Stimulated activated CD4-positive, alpha-beta T cell treated with anti-CD3 and anti-CD28 coated beads, Interleukin-2, amount 100 ng/mL, for 4 hours (primary cell): Measurements from ENCODE around the gene SEMA3F.

Source experiments
- DNase-seq: peaks from one replicate; pipeline ENCODE4 v3.0.0-alpha.2; 2020; ENCODE audit warnings: low read depth

The SEMA3F gene

DNA sequence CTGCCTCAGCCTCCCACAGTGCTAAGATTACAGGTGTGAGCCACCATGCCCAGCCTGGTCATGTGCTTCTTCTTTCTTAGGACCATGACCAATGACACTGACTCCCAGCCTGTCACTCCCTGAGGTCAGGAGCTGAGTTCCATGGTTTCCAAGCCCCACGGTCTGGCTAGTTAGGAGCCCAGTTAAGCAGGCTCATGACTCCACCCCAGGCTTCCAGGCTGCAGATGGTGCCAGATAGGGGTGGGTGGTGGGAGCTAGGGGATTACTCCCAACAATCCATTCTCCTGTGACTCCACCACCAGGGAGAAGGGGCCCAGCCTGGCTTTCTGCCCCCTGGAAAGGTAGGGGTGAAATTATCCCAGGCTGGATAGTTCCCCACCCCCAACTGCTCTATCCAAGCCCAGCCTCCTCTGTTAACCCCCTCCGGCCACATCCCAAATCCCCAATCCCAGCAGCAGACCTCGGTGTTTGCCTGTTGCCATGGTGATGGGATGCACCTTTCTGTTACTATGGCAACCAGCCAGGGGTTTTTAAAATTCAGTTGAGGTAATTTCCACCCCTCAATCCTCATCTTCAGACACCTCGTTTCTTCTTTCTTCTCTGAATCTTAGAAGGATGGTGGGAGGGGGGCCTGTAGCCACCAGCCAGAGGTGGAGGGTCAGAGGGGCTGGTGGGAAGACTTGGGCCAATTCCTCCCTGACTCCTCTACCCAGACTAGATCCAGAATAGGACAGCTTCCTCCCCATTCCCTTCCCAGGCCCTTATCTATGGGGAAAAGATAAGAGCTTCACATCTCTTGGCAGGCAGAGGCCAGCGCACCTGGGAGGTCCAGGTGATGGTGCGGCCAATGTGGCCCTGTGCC, 22.5 kb upstream of the SEMA3F start:
- DNase-seq, result no peak

DNA sequence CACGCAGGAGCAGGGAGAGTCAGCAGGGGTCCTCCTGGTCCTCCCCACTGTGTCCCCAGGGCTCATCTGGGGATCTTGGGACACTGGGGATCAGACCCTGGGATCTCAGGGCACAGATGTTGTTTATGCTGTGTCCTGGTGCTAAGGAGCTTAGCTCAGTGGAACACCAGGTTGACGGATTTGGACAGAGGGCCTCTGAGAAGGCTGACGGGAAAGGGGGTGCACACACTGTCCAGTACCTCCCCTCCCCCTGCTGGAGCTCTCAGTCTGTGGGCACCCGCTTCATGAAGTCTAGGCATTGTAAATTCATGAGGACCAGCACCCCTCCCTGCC, 21.9 kb upstream of the SEMA3F start:
- no peak for DNase-seq

- no peak for DNase-seq
Measured at GRCh38 chr3:50134367-50134766, 20.8 kb upstream of the SEMA3F start.

DNA sequence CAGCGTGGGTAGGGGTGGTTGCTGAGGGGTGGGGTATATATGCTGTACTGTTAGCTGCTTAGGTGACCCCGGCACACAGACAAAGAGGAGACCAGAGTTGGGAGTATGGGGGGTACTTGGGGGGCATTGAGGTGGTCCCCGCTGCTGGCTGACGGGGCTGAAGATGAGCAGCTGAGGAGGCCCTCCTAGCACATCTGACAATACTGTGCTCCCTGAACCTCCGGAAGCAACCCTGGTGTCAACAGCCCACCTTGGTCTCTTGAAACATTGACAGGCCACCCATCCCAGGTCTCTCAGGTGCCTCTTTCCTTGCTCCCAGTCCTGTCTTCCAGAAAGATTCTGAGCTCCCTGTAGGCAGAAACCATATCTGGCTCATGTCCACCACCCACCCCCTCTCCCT, 19.2 kb upstream of the SEMA3F start:
- no peak for DNase-seq

GRCh38 chr3:50136714-50137405, 18.3 kb upstream of the SEMA3F start:
- no peak for DNase-seq

DNA sequence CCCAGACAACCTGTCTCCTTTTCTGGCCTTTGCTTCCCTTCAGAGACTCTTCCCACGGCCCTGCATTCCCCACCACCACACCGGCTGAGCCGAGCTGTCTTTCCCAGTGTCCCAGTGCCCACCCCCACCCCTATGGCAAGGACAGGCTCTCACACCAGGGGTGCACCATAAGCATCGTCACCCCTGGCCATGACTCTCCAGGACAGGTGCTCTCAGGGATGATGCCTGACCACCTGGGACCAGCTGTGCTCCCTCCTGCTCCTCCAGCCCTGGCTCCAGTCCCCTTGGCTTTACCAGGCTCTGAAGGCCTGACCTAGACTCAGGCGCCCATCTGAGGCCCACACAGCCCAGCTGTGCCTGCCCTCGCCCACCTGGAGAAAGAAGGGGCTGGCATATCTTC, 17.6 kb upstream of the SEMA3F start:
- no peak for DNase-seq

- no peak for DNase-seq
Measured at GRCh38 chr3:50138266-50139200, 16.6 kb upstream of the SEMA3F start.

DNA sequence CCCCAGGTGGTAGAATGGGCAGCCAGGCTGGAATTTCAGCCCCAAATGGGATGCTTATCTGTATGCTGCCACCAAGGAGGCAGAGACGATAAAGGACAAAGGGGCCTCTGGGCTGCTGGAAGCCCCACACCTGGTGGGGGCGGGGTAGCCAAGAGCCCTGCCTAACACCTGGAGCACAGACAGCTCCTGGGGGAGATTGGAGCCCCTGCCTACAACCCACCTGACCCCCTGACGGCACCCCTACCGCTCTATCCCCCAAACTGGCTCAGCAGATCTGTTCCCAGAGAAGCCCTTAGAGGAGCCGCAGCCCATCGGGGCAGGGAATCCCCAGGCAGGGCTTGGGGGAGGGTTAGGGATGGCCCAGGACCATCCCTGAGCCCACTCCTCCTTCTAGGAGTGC, 15.8 kb upstream of the SEMA3F start:
- DNase-seq, result no peak

- DNase-seq, result no peak
Measured at GRCh38 chr3:50139718-50140423, 15.3 kb upstream of the SEMA3F start.

DNA sequence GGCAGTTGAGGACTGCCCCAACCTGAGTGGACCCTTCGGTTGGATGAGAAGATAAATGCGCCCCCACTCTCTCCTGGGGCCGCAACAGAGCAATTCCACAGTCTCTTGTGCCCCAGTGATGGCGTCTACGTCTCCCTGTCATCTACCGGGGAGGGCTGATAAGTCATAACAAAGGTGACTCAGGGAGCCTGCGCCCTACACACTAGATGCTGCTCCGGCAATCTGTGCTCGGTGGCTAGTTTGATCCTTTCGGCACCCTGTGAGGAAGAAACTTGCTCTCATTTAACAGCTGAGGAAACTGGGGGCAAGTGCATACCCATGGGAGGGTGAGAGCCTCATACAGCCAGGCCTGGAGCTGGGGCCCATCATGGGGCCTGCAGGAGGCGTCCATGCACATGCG, 14.1 kb upstream of the SEMA3F start:
- no peak for DNase-seq

- no peak for DNase-seq
Measured at GRCh38 chr3:50146316-50146901, 8.7 kb upstream of the SEMA3F start.

DNA sequence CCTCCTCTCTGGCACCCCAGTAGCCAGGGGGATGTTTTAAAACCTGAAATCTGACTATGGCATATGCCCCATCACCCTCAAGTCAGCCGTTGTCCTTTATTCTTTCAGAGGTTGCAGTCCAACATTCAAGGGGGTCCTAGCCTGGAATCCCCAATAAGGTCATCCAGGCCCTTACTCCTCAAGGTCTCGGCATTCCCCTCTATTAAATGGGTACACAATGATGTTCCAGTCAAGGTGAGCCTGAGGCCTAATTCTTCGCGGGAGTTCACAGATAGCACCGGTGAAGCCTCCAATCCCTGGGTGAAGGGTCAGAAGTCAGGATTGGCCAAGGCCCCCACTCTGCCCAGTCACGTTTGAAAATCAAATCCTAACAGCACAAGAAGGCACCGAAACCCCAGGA, 8.1 kb upstream of the SEMA3F start:
- DNase-seq, result no peak

- no peak for DNase-seq
Measured at GRCh38 chr3:50147447-50147846, 7.7 kb upstream of the SEMA3F start.

DNA sequence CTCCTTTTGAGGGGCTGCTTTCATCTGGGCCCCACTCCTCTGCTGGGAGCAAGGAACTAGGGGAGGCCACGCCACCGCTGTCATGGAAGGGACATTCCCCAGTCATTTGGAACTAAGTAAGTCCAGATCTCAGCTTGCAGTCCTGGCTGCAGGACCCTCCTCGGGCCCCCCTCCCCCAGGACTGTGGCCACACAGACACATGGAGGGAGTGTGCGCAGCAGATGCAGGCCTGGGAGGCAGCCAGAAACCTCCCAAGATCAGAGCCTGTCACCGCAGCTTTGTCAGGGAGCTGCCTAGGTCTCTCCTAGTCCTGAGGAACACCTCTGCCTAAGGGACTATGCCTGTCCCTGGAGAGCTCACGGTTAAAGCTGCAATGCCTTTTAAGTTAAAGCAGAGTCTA, 7.3 kb upstream of the SEMA3F start:
- DNase-seq, result no peak

DNA sequence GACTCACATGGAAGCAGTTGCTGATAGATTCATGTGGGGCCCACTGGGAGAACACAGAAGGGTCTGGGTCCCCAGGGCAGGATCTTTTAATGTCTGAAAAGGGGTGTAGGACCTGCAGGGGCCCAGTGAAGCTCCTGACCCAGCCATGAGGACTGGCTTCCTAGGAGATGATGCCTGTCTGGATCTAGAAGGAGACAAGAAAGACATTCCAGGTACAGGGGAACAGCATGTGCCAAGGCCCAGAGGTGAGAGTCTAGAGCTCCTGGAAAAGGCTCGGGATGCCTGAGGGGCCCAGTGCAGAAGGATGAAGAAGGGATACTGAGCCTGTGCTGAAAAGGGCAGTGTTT, 4.7 kb upstream of the SEMA3F start:
- DNase-seq, result no peak

GRCh38 chr3:50150863-50151686, 4.0 kb upstream of the SEMA3F start:
- no peak for DNase-seq

DNA sequence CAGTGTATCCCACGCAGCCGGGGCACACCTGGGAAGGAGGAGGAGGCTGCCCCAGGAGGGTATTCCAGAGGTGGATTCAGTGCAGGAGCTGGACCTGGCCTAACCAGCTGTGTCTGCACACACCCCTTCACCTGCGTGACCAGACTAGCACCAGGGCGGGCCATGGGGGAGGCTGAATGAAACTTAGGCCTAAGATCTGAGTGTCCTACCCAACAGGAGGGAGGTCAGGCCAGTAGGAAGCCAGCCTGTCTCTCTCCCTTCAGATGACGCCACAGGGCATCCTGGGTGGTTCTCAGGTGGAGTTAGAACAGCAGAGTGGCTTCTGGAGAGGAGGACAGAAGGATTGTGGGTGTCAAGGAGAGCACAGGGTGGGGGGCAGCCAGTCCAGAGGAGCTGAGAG, 3.4 kb upstream of the SEMA3F start:
- no peak for DNase-seq

DNA sequence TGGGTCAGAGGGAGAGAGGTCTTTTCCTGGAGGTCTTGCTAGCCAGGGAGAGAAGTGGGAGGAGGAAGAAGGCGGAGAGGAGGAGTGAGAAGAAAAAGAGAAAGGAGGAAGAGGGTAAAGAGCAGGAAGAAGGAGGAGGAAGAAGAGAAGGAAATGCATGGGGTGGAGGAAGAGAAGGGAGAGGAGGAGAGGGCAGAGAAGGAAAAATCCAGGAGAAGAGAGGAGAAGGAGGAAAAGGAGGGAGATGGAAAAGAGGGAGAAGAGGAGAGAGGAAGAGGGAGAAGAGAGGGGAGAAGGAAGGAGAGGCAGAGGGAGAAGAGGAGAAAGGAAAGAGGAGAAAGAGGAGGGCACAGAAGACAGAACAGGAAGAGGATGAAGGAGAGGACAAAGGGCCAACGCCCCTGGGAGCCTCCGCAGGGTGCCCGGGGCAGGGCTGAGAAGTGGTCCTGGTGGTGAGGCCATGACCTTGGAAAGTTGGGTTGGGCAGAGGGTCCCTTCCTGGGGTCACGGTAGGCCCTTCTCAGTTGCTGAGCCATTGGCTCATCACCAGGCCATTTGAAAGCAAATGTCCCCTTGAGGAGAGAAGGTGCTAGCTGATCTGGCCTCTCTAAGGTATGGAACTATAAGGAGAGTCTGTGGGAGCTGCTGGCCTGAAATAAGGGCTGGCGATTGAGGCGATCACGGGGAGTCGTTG, 1.2 kb upstream of the SEMA3F start:
- DNase-seq, result no peak

GRCh38 chr3:50154476-50154839, 666 bp upstream of the SEMA3F start:
- no peak for DNase-seq

- no peak for DNase-seq
Measured at GRCh38 chr3:50155491-50155878, 361 bp downstream of the SEMA3F start.
